HG02852 (cell line): ENCODE results near the gene HEATR5A.
"Not testable (repeated sequence)": the region's sequence is repeated elsewhere in the genome, so short reads cannot be mapped to it uniquely, and the experiment has no call there.

ENCODE experiments used
- ATAC-seq: cut with Tn5 transposase; IDR thresholded peaks from one replicate; pipeline ENCODE4 v1.9.1; 2021; ENCODE audit warnings: mild to moderate bottlenecking, moderate library complexity; ENCODE audit not compliant: unreplicated experiment

HEATR5A gene

GRCh38 chr14:31261859-31262731, 158.3 kb downstream of the HEATR5A start:
- no peak for ATAC-seq

GRCh38 chr14:31261523-31261858, 158.9 kb downstream of the HEATR5A start:
- no peak for ATAC-seq

- not testable (repeated sequence) for ATAC-seq
These were observed 161.3 kb downstream of the HEATR5A start for GRCh38 chr14:31259040-31259435.

- no peak for ATAC-seq
These were observed 161.8 kb downstream of the HEATR5A start for GRCh38 chr14:31258427-31259039.

GRCh38 chr14:31257554-31258426, 162.6 kb downstream of the HEATR5A start:
- not testable (repeated sequence) for ATAC-seq

GRCh38 chr14:31257244-31257553, 163.2 kb downstream of the HEATR5A start:
- ATAC-seq: no peak

GRCh38 chr14:31256534-31257243, 163.7 kb downstream of the HEATR5A start:
- no peak for ATAC-seq

GRCh38 chr14:31255918-31256317, 164.4 kb downstream of the HEATR5A start:
- ATAC-seq: not testable (repeated sequence)

- ATAC-seq: no peak
These were observed 165.1 kb downstream of the HEATR5A start for GRCh38 chr14:31255286-31255685.

- ATAC-seq: no peak
These were observed 166.4 kb downstream of the HEATR5A start for GRCh38 chr14:31253746-31254471.

- ATAC-seq: no peak
These were observed 167.5 kb downstream of the HEATR5A start for GRCh38 chr14:31252865-31253264.

- ATAC-seq: no peak
These were observed 169.1 kb downstream of the HEATR5A start for GRCh38 chr14:31251028-31251958.

GRCh38 chr14:31244626-31245025, 175.7 kb downstream of the HEATR5A start:
- ATAC-seq: no peak

GRCh38 chr14:31243860-31244259, 176.5 kb downstream of the HEATR5A start:
- ATAC-seq: no peak

- not testable (repeated sequence) for ATAC-seq
These were observed 178.0 kb downstream of the HEATR5A start for GRCh38 chr14:31242161-31242940.
